Kidney (tissue), 14 donors: Measurements from ENCODE around the gene TRIM47. TPM values are rescaled to one million over a fixed set of nuclear protein-coding genes. Genes with fewer than 3 reads are reported as not detected.

Experiments
- DNase-seq, 5 donors: peaks; one replicate each; pipeline ENCODE4 v3.0.0-alpha.2; 2013 to 2020
- FAIRE-seq: peaks from 2 replicates; lab custom pipeline; 2012; peaks lifted over from hg19 to GRCh38; lab: Jason Lieb, UNC
- H3K27ac ChIP-seq, 2 donors: one replicate each; pipeline ENCODE4 v1.7.0; 2013; ENCODE audit warnings: low read depth in 2 of 2, low read length in 2 of 2, inconsistent platforms in 1 of 2
- H3K27me3 ChIP-seq: one replicate; pipeline ENCODE4 v1.7.1; 2013; ENCODE audit warnings: low read length, inconsistent platforms; ENCODE audit not compliant: control insufficient read depth, insufficient read depth
- H3K36me3 ChIP-seq, 3 donors: one replicate each; pipeline versions ENCODE4 v1.7.0 to v1.7.1; 2013; ENCODE audit warnings: low read length in 3 of 3, control low read depth in 1 of 3, inconsistent platforms in 1 of 3; ENCODE audit not compliant: insufficient read depth in 3 of 3, control insufficient read depth in 2 of 3
- H3K4me1 ChIP-seq, 3 donors: one replicate each; pipeline versions ENCODE4 v1.7.0 to v1.7.1; 2013; ENCODE audit warnings: low read length in 3 of 3, inconsistent platforms in 1 of 3, low read depth in 1 of 3; ENCODE audit not compliant: control insufficient read depth in 2 of 3, insufficient read depth in 2 of 3
- H3K4me3 ChIP-seq, 3 donors: one replicate each; pipeline versions ENCODE4 v1.7.0 to v1.8.1; 2013; ENCODE audit warnings: low read length in 3 of 3, control low read depth in 1 of 3, inconsistent platforms in 1 of 3
- H3K9ac ChIP-seq, 3 donors: one replicate each; pipeline versions ENCODE4 v1.7.0 to v1.7.1; 2013; ENCODE audit warnings: low read length in 3 of 3, control low read depth in 1 of 3, inconsistent platforms in 1 of 3
- H3K9me3 ChIP-seq, 3 donors: one replicate each; pipeline versions ENCODE4 v1.7.0 to v1.7.1; 2013; ENCODE audit warnings: low read length in 3 of 3, control low read depth in 1 of 3, inconsistent platforms in 1 of 3; ENCODE audit not compliant: control insufficient read depth in 2 of 3, insufficient read depth in 1 of 3
- CTCF ChIP-seq: IDR thresholded peaks from 3 replicates; pipeline ENCODE4 v1.5.1; 2012; ENCODE audit warnings: mild to moderate bottlenecking, moderate library complexity, borderline replicate concordance; ENCODE audit not compliant: insufficient read depth; ENCODE audit errors: extremely low read depth
- intact Hi-C: fragments of 100-400 bp; cut with DNase I; formaldehyde crosslinking; loops from one replicate; pipeline ENCODE4 v1.11.1; 2022
- polyA plus RNA-seq: library from polyadenylated mRNA; stranded (reverse); fragments of 350-450 nt; fragmentation: Illumina TruSeq; extraction: RNeasy Lipid Tissue Mini Kit (QIAGEN cat#74804); gene quantifications from one replicate; pipeline ENCODE4 v1.2.3, GENCODE V29; 2014; ENCODE audit warnings: low read depth, low replicate concordance; ENCODE audit not compliant: insufficient read depth
- total RNA-seq: library from RNA; stranded (reverse); fragmentation: NEBNext Ultra II Directional; extraction: Animal tissue kit (Norgen Biotek cat#: 25700); gene quantifications from one replicate; pipeline ENCODE4 v1.2.1, GENCODE V29; 2021
- donor health status: control.
- donor health status: control.
- donor health status: control.
- donor health status: control.
- donor health status: control.
- donor health status: DM: yes; HTN: yes; CAD: no.
- donor health status: Normal renal cell carcinoma (clear cell type).

TRIM47 gene
- total and polyA plus RNA-seq, 2 donors from 2014 or later = 95.0 to 118 TPM

GRCh38 chr17:75825149-75825552, 53.2 kb downstream of the TRIM47 start:
- H3K4me3 ChIP-seq = no peak overlapping the region
- no peaks in the 10 kb centered on the region for H3K9me3 ChIP-seq
- no peak for TF ChIP-seq CTCF
- intact Hi-C loops = no loop called here
- H3K27ac ChIP-seq = no peak overlapping the region
- peaks cover 0 to 12% (median 6%) of the 10 kb centered on the region in 3 donors for H3K4me1 ChIP-seq
- no peak for FAIRE-seq
- DNase-seq = peak in 1 of 5 donors; percentile 75
- no peak overlapping the region for H3K9ac ChIP-seq
- no peaks in the 10 kb centered on the region for H3K27me3 ChIP-seq
- H3K36me3 ChIP-seq = peaks cover 0 to 16% (median 9%) of the 10 kb centered on the region in 3 donors

GRCh38 chr17:75824666-75825065, 53.7 kb downstream of the TRIM47 start:
- H3K36me3 ChIP-seq = peaks cover 0 to 21% (median 14%) of the 10 kb centered on the region in 3 donors
- peaks cover 0 to 12% (median 6%) of the 10 kb centered on the region in 3 donors for H3K4me1 ChIP-seq
- H3K27me3 ChIP-seq = no peaks in the 10 kb centered on the region
- FAIRE-seq = no peak
- H3K27ac ChIP-seq = no peak overlapping the region
- intact Hi-C loops = no loop called here
- H3K9me3 ChIP-seq = no peaks in the 10 kb centered on the region
- no peak for DNase-seq
- no peak for TF ChIP-seq CTCF
- no peak overlapping the region for H3K9ac ChIP-seq
- H3K4me3 ChIP-seq = no peak overlapping the region

Other genes with a start within 250 kb of the TRIM47 start
- 8.0 TPM for gene SMIM5, start 245.1 kb downstream of the TRIM47 start, total RNA-seq
- 63.0 TPM for gene SMIM5, start 245.1 kb downstream of the TRIM47 start, polyA plus RNA-seq
- 51.6 TPM for gene RECQL5, start 211.4 kb downstream of the TRIM47 start, total RNA-seq
- 40.0 TPM for gene RECQL5, start 211.4 kb downstream of the TRIM47 start, polyA plus RNA-seq
- gene SAP30BP, start 211.2 kb downstream of the TRIM47 start, total RNA-seq = 95.1 TPM
- gene SAP30BP, start 211.2 kb downstream of the TRIM47 start, polyA plus RNA-seq = 62.9 TPM
- 149 TPM for gene ITGB4, start 157.1 kb downstream of the TRIM47 start, total RNA-seq
- gene ITGB4, start 157.1 kb downstream of the TRIM47 start, polyA plus RNA-seq = 15.7 TPM
- gene GALK1, start 113.4 kb downstream of the TRIM47 start, total RNA-seq = 34.5 TPM
- gene GALK1, start 113.4 kb downstream of the TRIM47 start, polyA plus RNA-seq = 105 TPM
- gene UNK, start 93.8 kb downstream of the TRIM47 start, total RNA-seq = 35.5 TPM
- gene UNK, start 93.8 kb downstream of the TRIM47 start, polyA plus RNA-seq = 12.0 TPM
- 26.1 TPM for gene UNC13D, start 34.2 kb downstream of the TRIM47 start, total RNA-seq
- 3.8 TPM for gene UNC13D, start 34.2 kb downstream of the TRIM47 start, polyA plus RNA-seq
- gene WBP2, start 23.2 kb downstream of the TRIM47 start, total RNA-seq = 135 TPM
- 151 TPM for gene WBP2, start 23.2 kb downstream of the TRIM47 start, polyA plus RNA-seq
- gene TRIM65, start 18.4 kb upstream of the TRIM47 start, total RNA-seq = 23.6 TPM
- 11.5 TPM for gene TRIM65, start 18.4 kb upstream of the TRIM47 start, polyA plus RNA-seq
- gene MRPL38, start 26.3 kb upstream of the TRIM47 start, total RNA-seq = 89.8 TPM
- gene MRPL38, start 26.3 kb upstream of the TRIM47 start, polyA plus RNA-seq = 114 TPM
- gene FBF1, start 62.5 kb upstream of the TRIM47 start, total RNA-seq = 11.5 TPM
- 5.7 TPM for gene FBF1, start 62.5 kb upstream of the TRIM47 start, polyA plus RNA-seq
- gene ACOX1, start 100.6 kb upstream of the TRIM47 start, total RNA-seq = 60.6 TPM
- 24.7 TPM for gene ACOX1, start 100.6 kb upstream of the TRIM47 start, polyA plus RNA-seq
- gene TEN1, start 100.7 kb upstream of the TRIM47 start, total RNA-seq = 21.3 TPM
- 40.8 TPM for gene TEN1, start 100.7 kb upstream of the TRIM47 start, polyA plus RNA-seq
- 7.1 TPM for gene CDK3, start 122.3 kb upstream of the TRIM47 start, total RNA-seq
- 7.4 TPM for gene CDK3, start 122.3 kb upstream of the TRIM47 start, polyA plus RNA-seq
- 23.5 TPM for gene EVPL, start 148.7 kb upstream of the TRIM47 start, total RNA-seq
- 11.1 TPM for gene EVPL, start 148.7 kb upstream of the TRIM47 start, polyA plus RNA-seq
- 68.1 TPM for gene SRP68, start 193.9 kb upstream of the TRIM47 start, total RNA-seq
- gene SRP68, start 193.9 kb upstream of the TRIM47 start, polyA plus RNA-seq = 52.7 TPM
- not detected for gene GALR2, start 196.2 kb upstream of the TRIM47 start, total RNA-seq
- gene GALR2, start 196.2 kb upstream of the TRIM47 start, polyA plus RNA-seq = not detected
- gene ZACN, start 200.6 kb upstream of the TRIM47 start, total RNA-seq = 0.22 TPM
- gene ZACN, start 200.6 kb upstream of the TRIM47 start, polyA plus RNA-seq = not detected
- gene EXOC7, start 225.2 kb upstream of the TRIM47 start, total RNA-seq = 143 TPM
- 83.2 TPM for gene EXOC7, start 225.2 kb upstream of the TRIM47 start, polyA plus RNA-seq